ENCODE data around the gene ZCCHC7.

Gene ZCCHC7

DNA sequence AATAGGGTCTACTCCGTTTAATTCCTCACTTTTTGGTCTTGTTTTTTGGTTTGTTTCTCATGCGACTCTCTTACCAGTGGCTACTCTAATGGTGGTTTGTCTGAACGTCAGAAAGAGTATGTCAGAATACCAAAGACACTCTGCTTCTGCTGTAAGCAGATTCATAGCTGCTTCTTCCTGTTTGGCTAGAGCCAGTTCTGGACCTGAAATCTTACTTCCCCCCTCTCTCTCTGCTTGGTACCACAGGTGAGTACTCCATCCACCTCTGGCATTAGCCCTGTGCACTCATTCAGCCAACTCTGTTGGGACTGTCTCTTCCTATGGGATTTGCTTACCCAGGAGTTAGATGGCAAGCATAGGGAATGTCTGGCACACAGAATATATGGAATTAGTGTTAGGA is 6.6 kb downstream of the ZCCHC7 start:
- DNase-seq (ENCODE audit: low read depth): no peak
- no peak overlapping the region for H3K4me3 ChIP-seq (ENCODE audit: control insufficient read depth, low read depth, low read length)
- TF ChIP-seq, protein P1, sequence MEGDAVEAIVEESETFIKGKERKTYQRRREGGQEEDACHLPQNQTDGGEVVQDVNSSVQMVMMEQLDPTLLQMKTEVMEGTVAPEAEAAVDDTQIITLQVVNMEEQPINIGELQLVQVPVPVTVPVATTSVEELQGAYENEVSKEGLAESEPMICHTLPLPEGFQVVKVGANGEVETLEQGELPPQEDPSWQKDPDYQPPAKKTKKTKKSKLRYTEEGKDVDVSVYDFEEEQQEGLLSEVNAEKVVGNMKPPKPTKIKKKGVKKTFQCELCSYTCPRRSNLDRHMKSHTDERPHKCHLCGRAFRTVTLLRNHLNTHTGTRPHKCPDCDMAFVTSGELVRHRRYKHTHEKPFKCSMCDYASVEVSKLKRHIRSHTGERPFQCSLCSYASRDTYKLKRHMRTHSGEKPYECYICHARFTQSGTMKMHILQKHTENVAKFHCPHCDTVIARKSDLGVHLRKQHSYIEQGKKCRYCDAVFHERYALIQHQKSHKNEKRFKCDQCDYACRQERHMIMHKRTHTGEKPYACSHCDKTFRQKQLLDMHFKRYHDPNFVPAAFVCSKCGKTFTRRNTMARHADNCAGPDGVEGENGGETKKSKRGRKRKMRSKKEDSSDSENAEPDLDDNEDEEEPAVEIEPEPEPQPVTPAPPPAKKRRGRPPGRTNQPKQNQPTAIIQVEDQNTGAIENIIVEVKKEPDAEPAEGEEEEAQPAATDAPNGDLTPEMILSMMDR (conservative IDR thresholded peaks at IDR 0.05; ENCODE audit: control insufficient read depth, insufficient read depth, low read depth, low read length): no peak

DNA sequence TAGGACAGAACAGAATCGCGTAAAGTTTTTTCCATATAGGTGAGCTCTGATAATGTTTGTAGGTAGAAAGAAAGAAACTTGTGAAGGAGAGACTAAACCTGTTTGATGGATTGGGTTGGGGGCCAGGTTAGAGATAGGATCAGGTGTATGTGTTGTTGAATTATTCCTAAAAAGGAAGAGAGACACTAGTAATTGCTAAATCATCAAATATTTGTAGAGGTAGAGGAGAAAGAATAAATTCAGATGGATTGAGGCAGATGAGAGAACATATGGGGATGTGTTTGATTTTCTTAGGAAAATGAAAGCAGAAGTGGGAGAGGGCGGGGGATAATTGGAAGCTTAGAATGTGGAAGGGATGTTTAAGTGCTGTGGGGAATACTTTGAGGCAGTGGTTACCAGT is 7.7 kb downstream of the ZCCHC7 start:
- H3K4me3 ChIP-seq (ENCODE audit: control insufficient read depth, low read depth, low read length): no peak overlapping the region
- no peak for DNase-seq (ENCODE audit: low read depth)
- TF ChIP-seq, protein P1 (conservative IDR thresholded peaks at IDR 0.05; ENCODE audit: control insufficient read depth, insufficient read depth, low read depth, low read length): no peak

DNA sequence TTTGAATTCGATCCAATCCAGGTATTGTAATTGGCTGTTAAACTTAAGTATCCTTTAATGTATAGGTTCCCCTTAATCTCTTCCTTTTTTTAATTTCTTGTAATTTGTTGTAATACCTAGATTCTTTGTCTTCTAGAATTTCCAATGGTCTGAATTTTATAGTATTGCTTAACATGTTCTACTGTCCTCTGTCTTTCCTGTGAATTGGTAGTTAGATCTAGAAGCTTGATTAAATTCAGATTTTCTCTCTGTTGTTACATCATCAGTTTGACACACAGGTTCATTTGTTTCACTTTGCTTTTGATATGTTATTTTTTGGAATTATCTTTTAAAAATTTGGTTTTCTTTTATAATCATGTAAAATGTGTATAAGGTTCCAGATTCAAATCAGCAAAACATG is 13.8 kb downstream of the ZCCHC7 start:
- H3K4me3 ChIP-seq (ENCODE audit: control insufficient read depth, low read depth, low read length): no peak overlapping the region
- TF ChIP-seq, protein P1 (conservative IDR thresholded peaks at IDR 0.05; ENCODE audit: control insufficient read depth, insufficient read depth, low read depth, low read length): no peak
- no peak for DNase-seq (ENCODE audit: low read depth)

DNA sequence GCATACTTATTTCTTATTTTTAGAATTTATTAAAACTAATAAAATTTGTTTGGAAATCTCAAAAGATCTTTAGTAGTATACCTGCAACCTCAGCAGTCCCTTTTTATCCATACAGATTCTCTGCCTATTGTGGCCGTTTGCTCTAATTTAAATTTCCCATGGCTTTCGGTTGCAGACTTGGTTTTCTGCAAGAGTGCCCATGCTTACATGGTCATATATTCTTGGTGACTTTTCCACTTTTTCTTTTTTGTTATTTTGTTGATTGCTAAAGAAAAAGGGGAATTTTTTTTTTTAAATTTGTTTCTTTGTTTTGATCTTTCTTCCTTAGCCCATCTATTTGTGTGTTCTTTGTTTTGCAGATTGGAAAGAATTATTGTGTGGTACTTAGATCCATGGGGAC is 20.6 kb downstream of the ZCCHC7 start:
- no peak for DNase-seq (ENCODE audit: low read depth)
- no peak overlapping the region for H3K4me3 ChIP-seq (ENCODE audit: control insufficient read depth, low read depth, low read length)
- TF ChIP-seq, protein P1 (conservative IDR thresholded peaks at IDR 0.05; ENCODE audit: control insufficient read depth, insufficient read depth, low read depth, low read length): no peak

DNA sequence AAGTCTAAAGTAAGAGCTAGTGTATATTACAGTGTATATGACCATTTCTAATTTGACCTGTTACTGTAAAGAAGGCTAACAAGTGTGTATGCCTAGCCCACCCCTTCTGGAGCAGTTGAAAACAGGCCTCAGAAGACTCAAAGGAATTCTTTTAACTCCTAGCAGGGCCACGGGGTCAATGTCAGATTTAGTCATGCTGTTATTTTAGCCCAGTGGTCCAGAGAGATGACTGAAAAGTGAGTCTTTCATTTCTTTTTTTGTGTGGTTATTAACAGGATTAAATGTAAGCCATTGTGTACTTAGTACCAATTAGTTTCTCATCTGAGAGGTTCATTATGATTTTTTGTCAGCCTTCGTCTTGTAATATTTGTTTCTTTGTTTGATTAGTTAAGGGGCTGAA is 24.4 kb downstream of the ZCCHC7 start:
- no peak overlapping the region for H3K4me3 ChIP-seq (ENCODE audit: control insufficient read depth, low read depth, low read length)
- peak; percentile 42 for DNase-seq (ENCODE audit: low read depth)
- TF ChIP-seq, protein P1 (conservative IDR thresholded peaks at IDR 0.05; ENCODE audit: control insufficient read depth, insufficient read depth, low read depth, low read length): no peak

DNA sequence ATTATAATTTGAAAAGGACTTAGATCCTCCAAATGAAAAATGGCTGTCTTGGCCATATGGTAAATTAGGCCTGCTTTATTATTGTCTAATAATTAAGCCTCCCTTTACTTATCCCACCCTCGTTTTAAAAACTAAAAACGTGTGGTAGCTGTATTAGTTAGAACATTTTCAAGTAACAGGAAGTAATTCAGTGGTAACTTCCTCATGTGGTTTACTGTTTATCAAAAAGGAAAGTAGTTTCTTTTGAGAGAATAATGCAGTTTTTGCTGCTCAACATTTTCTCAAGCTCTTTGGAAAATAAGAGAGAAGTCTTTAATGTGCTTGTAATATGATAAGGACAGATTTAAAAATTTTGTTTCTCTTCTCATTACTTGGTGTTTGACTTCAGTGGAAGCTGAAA is 26.0 kb downstream of the ZCCHC7 start:
- no peak for DNase-seq (ENCODE audit: low read depth)
- H3K4me3 ChIP-seq (ENCODE audit: control insufficient read depth, low read depth, low read length): no peak overlapping the region

More for the DNA sequence above, 26.0 kb downstream of the ZCCHC7 start:
- TF ChIP-seq, protein P1 (conservative IDR thresholded peaks at IDR 0.05; ENCODE audit: control insufficient read depth, insufficient read depth, low read depth, low read length): no peak

All from fibroblast of mammary gland (primary cell).